Mesothelial cell of epicardium (in vitro differentiated cells): ENCODE data around the gene KLHL42. TPM values are rescaled to one million over a fixed set of nuclear protein-coding genes. Genes with fewer than 3 reads are reported as not detected.
A peak's percentile ranks its signal among the peaks of the same experiment; 100 is the strongest.

ENCODE experiments used
- DNase-seq, 2 experiments: peaks; one replicate each; pipeline ENCODE4 v3.0.0; 2021; ENCODE audit warnings: low spot score in 2 of 2; ENCODE audit not compliant: unreplicated experiment in 2 of 2
- H3K27ac Mint-ChIP-seq: 2 replicates; pipeline ENCODE4 v1.8.0; 2021; ENCODE audit warnings: mixed read lengths
- H3K27me3 Mint-ChIP-seq: 2 replicates; pipeline ENCODE4 v1.8.0; 2021; ENCODE audit warnings: low read depth, mixed read lengths
- H3K36me3 Mint-ChIP-seq: 2 replicates; pipeline ENCODE4 v1.8.0; 2021; ENCODE audit warnings: mixed read lengths
- H3K4me1 Mint-ChIP-seq: 2 replicates; pipeline ENCODE4 v1.8.0; 2021; ENCODE audit warnings: mixed read lengths
- H3K4me3 Mint-ChIP-seq: 2 replicates; pipeline ENCODE4 v1.8.0; 2021; ENCODE audit warnings: mild to moderate bottlenecking, moderate library complexity, mixed read lengths
- H3K9me3 Mint-ChIP-seq: 2 replicates; pipeline ENCODE4 v1.8.0; 2021; ENCODE audit warnings: mixed read lengths
- CTCF ChIP-seq: fragments of 200-600 bp; sonication (generic); IDR thresholded peaks from one replicate; pipeline ENCODE4 v1.5.0; 2021; ENCODE audit warnings: antibody characterized with exemption; ENCODE audit not compliant: unreplicated experiment
- total RNA-seq: library from RNA; stranded (reverse); gene quantifications from 3 replicates; pipeline ENCODE4 v1.2.1, GENCODE V29; 2021

The KLHL42 gene
- total RNA-seq, 1 donor from 2014 or later: 38.7 TPM

- H3K36me3 Mint-ChIP-seq: no peaks in the 10 kb centered on the region
- no peak overlapping the region for H3K27ac Mint-ChIP-seq
- peaks cover 4% of the 10 kb centered on the region for H3K9me3 Mint-ChIP-seq
Measured at GRCh38 chr12:27826076-27826475, 46.0 kb downstream of the KLHL42 start.

GRCh38 chr12:27828196-27828595 lies 48.2 kb downstream of the KLHL42 start:
- no peak for DNase-seq
- no peak overlapping the region for H3K4me3 Mint-ChIP-seq
- no peak overlapping the region for H3K27ac Mint-ChIP-seq
- peaks cover 4% of the 10 kb centered on the region for H3K9me3 Mint-ChIP-seq
- H3K36me3 Mint-ChIP-seq: no peaks in the 10 kb centered on the region
- no peaks in the 10 kb centered on the region for H3K27me3 Mint-ChIP-seq
- no peak for TF ChIP-seq CTCF
- no peaks in the 10 kb centered on the region for H3K4me1 Mint-ChIP-seq

More at GRCh38 chr12:27826076-27826475, 46.0 kb downstream of the KLHL42 start:
- no peaks in the 10 kb centered on the region for H3K27me3 Mint-ChIP-seq
- H3K4me1 Mint-ChIP-seq: peaks cover 4% of the 10 kb centered on the region
- no peak for TF ChIP-seq CTCF
- DNase-seq: no peak
- no peak overlapping the region for H3K4me3 Mint-ChIP-seq

- H3K4me1 Mint-ChIP-seq: peaks cover 31% of the 10 kb centered on the region
- H3K27ac Mint-ChIP-seq: no peak overlapping the region
- no peaks in the 10 kb centered on the region for H3K27me3 Mint-ChIP-seq
- H3K36me3 Mint-ChIP-seq: no peaks in the 10 kb centered on the region
- DNase-seq: no peak
- no peak overlapping the region for H3K4me3 Mint-ChIP-seq
- no peak for TF ChIP-seq CTCF
- peaks cover 18% of the 10 kb centered on the region for H3K9me3 Mint-ChIP-seq
Measured at GRCh38 chr12:27838543-27839185, 58.6 kb downstream of the KLHL42 start.

GRCh38 chr12:27840229-27840999 lies 60.4 kb downstream of the KLHL42 start:
- no peaks in the 10 kb centered on the region for H3K36me3 Mint-ChIP-seq
- H3K4me3 Mint-ChIP-seq: no peak overlapping the region
- peaks cover 6% of the 10 kb centered on the region for H3K9me3 Mint-ChIP-seq
- H3K4me1 Mint-ChIP-seq: peaks cover 45% of the 10 kb centered on the region
- TF ChIP-seq CTCF: no peak
- DNase-seq: no peak
- H3K27me3 Mint-ChIP-seq: no peaks in the 10 kb centered on the region
- H3K27ac Mint-ChIP-seq: peak overlapping the region; percentile 48

GRCh38 chr12:27841392-27841882 lies 61.4 kb downstream of the KLHL42 start:
- Mint-ChIP-seq H3K36me3 (peaks cover 4% of the 10 kb centered on the region), H3K9me3 (peaks cover 10% of the 10 kb centered on the region), H3K4me3 (no peak overlapping the region), H3K27me3 (no peaks in the 10 kb centered on the region), H3K4me1 (peaks cover 45% of the 10 kb centered on the region), H3K27ac (peak overlapping the region; percentile 68)
- no peak for DNase-seq
- TF ChIP-seq CTCF: no peak
